OCI-LY7 (cell line): Measurements from ENCODE around the gene TEX36. TPM values are rescaled to one million over a fixed set of nuclear protein-coding genes. Genes with fewer than 3 reads are reported as not detected.

ENCODE experiments used
- BruUV-seq: library from RNA; stranded (reverse); fragments of 400-500 nt; replicated peaks from 2 replicates; lab custom pipeline; 2021; lab: Mats Ljungman, UMichigan
- CTCF ChIA-PET: fragments of 300-600 bp; sonication (Branson Sonifier 250); formaldehyde crosslinking; loops from one replicate; lab custom pipeline; 2022; ENCODE audit warnings: antibody characterized with exemption; ENCODE audit not compliant: unreplicated experiment; lab: Charles Lee
- POLR2A ChIA-PET: fragments of 300-600 bp; sonication (Branson Sonifier 250); formaldehyde crosslinking; loops from one replicate; lab custom pipeline; 2022; ENCODE audit warnings: antibody characterized with exemption; lab: Charles Lee
- DNase-seq: peaks from one replicate; pipeline ENCODE4 v3.0.0-alpha.2; 2015; ENCODE audit warnings: low spot score
- H2AFZ ChIP-seq: fragments of 200-600 bp; sonication (generic), shearing (Covaris generic); 2 replicates; pipeline ENCODE4 v1.6.1; 2014; ENCODE audit warnings: mild to moderate bottlenecking, antibody characterized with exemption, low read length, moderate library complexity
- H3K27ac ChIP-seq: fragments of 200-600 bp; sonication (generic); 2 replicates; pipeline ENCODE4 v1.5.1; 2014; ENCODE audit warnings: mixed run types, low read depth, mild to moderate bottlenecking, moderate library complexity, low read length, inconsistent platforms; ENCODE audit not compliant: poor library complexity, severe bottlenecking
- H3K36me3 ChIP-seq: fragments of 200-600 bp; sonication (generic); 2 replicates; pipeline ENCODE4 v1.6.1; 2014; ENCODE audit warnings: mild to moderate bottlenecking, antibody characterized with exemption, low read length, moderate library complexity, mixed read lengths; ENCODE audit not compliant: insufficient read depth
- H3K4me1 ChIP-seq: fragments of 200-600 bp; sonication (generic); 2 replicates; pipeline ENCODE4 v1.5.1; 2014; ENCODE audit warnings: mild to moderate bottlenecking, low read length; ENCODE audit not compliant: insufficient read depth, poor library complexity, severe bottlenecking
- H3K4me2 ChIP-seq: fragments of 200-600 bp; sonication (generic); 2 replicates; pipeline ENCODE4 v1.6.1; 2014; ENCODE audit warnings: mild to moderate bottlenecking, low read length
- H3K4me3 ChIP-seq: fragments of 200-600 bp; sonication (generic); 2 replicates; pipeline ENCODE4 v1.5.1; 2014; ENCODE audit warnings: mild to moderate bottlenecking, low read depth, low read length; ENCODE audit not compliant: poor library complexity, severe bottlenecking
- H3K79me2 ChIP-seq: fragments of 200-600 bp; sonication (generic); 2 replicates; pipeline ENCODE4 v1.6.1; 2016; ENCODE audit warnings: low read depth, mild to moderate bottlenecking, low read length, moderate library complexity, mixed read lengths; ENCODE audit not compliant: insufficient read depth
- H3K9me2 ChIP-seq: fragments of 200-600 bp; sonication (generic); 2 replicates; pipeline ENCODE4 v1.6.1; 2016; ENCODE audit warnings: mild to moderate bottlenecking, low read length, mixed read lengths; ENCODE audit not compliant: insufficient read depth
- H3K9me3 ChIP-seq: fragments of 200-600 bp; sonication (generic); 2 replicates; pipeline ENCODE4 v1.6.1; 2014; ENCODE audit warnings: mild to moderate bottlenecking, mixed run types, low read length, mixed read lengths
- H4K20me1 ChIP-seq: fragments of 200-600 bp; sonication (generic); 2 replicates; pipeline ENCODE4 v1.6.1; 2014; ENCODE audit warnings: mild to moderate bottlenecking, antibody characterized with exemption, low read length, moderate library complexity, mixed read lengths; ENCODE audit not compliant: insufficient read depth
- CTCF ChIP-seq: fragments of 200-600 bp; sonication (generic); conservative IDR thresholded peaks from 2 replicates; pipeline ENCODE4 v1.5.1; 2014; ENCODE audit warnings: mild to moderate bottlenecking, antibody characterized with exemption, low read length, moderate library complexity, mixed read lengths
- EZH2phosphoT487 ChIP-seq: fragments of 200-600 bp; sonication (generic); IDR thresholded peaks from 2 replicates; pipeline ENCODE4 v1.6.1; 2018; ENCODE audit warnings: low read depth, borderline replicate concordance, mild to moderate bottlenecking, mixed run types, antibody characterized with exemption, low read length, moderate library complexity, mixed read lengths
- intact Hi-C: fragments of 100-400 bp; cut with micrococcal nuclease; formaldehyde crosslinking; loops from one replicate; pipeline ENCODE4 v1.10.0; 2022; ENCODE audit not compliant: unreplicated experiment
- total RNA-seq, 2 experiments: library from RNA; depleted of rRNA in 1 of 2; stranded (reverse); fragments of >200 nt in 1 of 2; shearing (Covaris generic) in 1 of 2; gene quantifications; 2 replicates each; pipeline ENCODE4 v1.2.3, GENCODE V29; 2014 to 2022

TEX36 gene
- total RNA-seq, 2 experiments from 2014 or later = not detected

DNA sequence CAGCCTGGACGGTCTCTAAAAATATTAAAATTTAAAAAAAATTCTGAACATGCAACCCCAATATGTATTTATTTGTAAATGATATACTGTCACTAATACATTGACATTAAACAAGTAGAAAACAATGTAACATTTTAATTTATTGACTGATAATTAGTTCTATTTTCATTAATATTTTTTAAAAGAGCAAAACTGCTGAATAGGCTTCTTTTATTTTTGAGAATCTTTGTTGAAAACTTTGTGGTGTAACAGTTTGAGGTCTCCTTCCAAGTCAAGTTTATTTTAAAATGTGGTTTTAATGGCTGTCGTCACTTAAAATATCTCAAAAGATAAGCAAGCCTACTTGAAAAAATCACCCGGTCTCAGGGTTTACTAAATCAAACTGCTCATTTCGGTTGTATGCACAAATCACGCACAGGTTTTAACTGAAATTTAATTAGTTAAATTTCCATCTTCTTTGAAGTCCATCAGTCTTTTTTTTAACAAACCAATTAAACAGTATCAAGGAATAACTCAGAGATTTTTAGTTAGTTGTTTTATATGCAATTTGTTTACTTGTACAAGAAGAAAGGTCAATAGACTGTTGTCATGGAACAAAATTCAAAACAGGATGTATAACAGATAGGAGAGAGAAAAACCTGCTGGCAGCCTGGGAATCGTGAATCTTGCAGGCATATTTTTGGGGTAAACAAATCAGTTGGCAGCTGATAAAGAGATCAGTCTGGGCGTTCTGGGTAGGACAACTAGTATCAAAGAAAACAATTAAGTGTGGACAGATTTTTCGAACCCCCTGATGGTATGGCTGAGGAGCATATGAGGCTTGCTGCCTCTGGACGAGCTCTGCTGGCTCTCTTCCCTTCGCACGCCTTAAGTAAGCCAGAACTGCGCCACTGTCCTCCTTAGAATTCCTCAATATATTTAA lies 26.9 kb upstream of the TEX36 start:
- H3K4me1 ChIP-seq = no peaks in the 10 kb centered on the region
- ChIA-PET CTCF (no interaction called here), POLR2A (no interaction called here)

DNA sequence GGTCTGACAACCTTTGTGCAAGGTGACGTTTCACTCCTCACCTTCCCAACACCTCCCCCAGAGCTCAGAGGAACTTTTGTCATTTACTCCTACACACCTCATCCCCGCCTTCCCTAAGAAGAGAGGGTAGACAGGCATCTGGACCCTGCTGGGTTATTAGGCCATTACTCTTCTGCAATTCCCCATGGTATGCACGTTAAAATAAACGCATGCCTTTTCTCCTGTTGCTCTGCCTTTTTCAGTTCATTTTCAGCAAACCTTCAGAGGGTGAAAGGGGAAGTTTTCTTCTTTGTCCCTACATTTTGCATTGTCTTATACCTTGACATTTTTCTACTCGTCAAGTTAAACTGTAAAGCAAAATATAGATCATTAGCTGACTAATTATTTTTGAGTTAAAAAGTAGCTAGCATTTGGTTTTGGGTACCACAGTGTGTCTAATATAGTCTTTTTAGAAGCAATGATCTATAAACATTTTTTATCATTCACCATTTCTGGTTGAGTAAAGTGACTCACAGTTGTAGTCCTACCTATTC lies 26.1 kb upstream of the TEX36 start:
- no peaks in the 10 kb centered on the region for H3K4me1 ChIP-seq
- H3K4me3 ChIP-seq = no peak overlapping the region
- no peaks in the 10 kb centered on the region for H4K20me1 ChIP-seq
- no peak overlapping the region for H2AFZ ChIP-seq
- TF ChIP-seq EZH2phosphoT487 = no peak
- no peak for TF ChIP-seq CTCF
- DNase-seq = no peak
- no peaks in the 10 kb centered on the region for H3K79me2 ChIP-seq
- H3K4me2 ChIP-seq = no peak overlapping the region
- H3K27ac ChIP-seq = no peak overlapping the region
- intact Hi-C loops = no loop called here
- H3K36me3 ChIP-seq = no peaks in the 10 kb centered on the region
- BruUV-seq = no TSS peak
- ChIA-PET CTCF (no interaction called here), POLR2A (no interaction called here)
- no peaks in the 10 kb centered on the region for H3K9me3 ChIP-seq
- no peaks in the 10 kb centered on the region for H3K9me2 ChIP-seq

More for the DNA sequence above, 26.9 kb upstream of the TEX36 start:
- no peaks in the 10 kb centered on the region for H3K9me3 ChIP-seq
- H4K20me1 ChIP-seq = no peaks in the 10 kb centered on the region
- BruUV-seq = no TSS peak
- DNase-seq = no peak
- H3K79me2 ChIP-seq = no peaks in the 10 kb centered on the region
- H3K9me2 ChIP-seq = no peaks in the 10 kb centered on the region
- no peak overlapping the region for H3K4me3 ChIP-seq
- TF ChIP-seq CTCF (no peak), EZH2phosphoT487 (no peak)
- no peak overlapping the region for H3K4me2 ChIP-seq
- no peak overlapping the region for H2AFZ ChIP-seq
- intact Hi-C loops = no loop called here
- no peak overlapping the region for H3K27ac ChIP-seq
- H3K36me3 ChIP-seq = no peaks in the 10 kb centered on the region
